Measurements from ENCODE around the gene EFCAB6.
"Not testable (repeated sequence)": the region's sequence is repeated elsewhere in the genome, so short reads cannot be mapped to it uniquely, and the experiment has no call there.

The EFCAB6 gene

DNA sequence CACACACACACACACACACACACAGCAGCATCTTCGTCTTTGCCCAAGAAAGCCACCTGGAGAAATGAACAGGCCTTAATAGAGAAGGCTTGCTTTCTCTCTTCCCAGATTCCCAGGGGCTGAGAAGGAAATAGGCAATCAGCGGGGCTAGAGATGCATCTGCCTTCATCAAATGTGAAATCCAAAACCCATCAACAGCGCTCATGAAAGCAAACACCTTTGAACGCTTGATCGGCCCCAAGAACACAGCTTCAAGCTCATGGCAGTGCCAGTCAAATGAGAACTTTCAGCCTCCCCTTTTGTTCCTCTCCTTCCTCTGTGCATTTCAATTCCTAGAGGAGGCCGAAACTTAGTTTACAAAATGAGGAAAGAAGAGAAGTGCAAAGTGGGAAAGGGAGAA, 122.7 kb downstream of the EFCAB6 start:
- no peak for DNase-seq

DNA sequence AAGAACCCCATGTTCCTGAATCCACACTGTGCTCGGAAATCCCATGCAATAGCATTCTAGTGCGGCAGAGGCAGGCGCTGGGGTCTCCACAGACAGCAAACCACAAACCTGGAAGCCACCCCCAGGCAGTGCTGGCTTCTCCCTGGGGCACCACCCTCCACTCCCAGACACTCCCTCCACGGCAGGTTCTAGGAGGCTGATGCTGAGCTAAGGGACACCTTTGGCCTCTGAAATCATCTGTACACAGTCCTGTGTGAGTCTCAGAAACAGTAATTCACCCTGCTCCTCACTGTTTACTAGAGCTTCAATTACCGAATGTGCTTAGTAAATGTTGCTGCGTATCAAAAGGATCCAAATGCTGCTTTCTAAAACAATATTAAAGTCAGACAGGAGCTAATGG, 129.3 kb downstream of the EFCAB6 start:
- no peak for DNase-seq

DNA sequence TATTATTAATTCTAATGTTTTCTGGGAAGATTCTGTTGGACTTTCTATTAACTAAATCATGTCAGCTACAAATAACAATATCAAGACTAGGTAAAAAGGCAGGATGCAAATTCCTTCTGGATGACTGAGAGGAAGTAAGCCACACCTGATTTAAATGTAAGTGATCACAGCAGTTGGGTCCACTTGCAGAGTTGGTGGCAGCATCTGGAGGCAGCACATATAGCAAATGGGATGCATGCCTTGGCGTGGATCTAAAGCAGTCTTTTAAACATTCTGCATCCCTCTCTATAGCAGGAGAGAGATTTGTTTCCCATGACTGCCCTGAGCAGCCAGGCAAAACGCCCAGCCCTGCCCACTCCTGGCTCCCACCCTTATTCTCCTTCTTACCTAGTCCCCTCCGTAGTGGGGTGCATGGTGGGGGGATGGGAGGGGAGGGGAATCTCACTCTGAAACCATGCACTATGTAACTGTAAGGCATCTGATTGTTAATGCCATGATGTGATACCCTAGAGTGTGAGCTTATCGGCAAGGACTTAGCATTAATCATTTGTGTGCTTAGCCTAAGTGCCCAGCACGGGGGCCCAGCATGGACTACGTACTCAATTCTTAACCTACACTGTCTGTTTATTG, 130.3 kb downstream of the EFCAB6 start:
- DNase-seq = no peak

DNA sequence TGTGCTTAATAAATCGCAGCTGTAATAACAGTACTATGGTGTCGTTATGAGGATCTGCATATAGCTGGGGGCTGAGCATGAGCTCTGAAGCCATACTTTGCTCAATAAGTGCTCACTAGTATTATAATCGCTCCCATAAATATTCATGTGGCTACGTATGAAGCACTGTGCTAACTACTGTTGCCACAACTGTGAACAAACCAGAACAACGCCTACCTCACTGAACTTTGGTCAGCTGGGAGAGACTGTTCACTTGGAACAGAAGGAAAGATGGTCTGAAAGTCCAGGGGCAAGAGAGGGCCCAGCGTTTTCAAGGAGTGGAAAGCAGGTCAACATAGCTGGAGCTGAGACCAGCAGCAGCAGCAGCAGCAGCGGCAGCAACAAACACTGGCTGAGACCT, 141.6 kb downstream of the EFCAB6 start:
- no peak for DNase-seq

DNA sequence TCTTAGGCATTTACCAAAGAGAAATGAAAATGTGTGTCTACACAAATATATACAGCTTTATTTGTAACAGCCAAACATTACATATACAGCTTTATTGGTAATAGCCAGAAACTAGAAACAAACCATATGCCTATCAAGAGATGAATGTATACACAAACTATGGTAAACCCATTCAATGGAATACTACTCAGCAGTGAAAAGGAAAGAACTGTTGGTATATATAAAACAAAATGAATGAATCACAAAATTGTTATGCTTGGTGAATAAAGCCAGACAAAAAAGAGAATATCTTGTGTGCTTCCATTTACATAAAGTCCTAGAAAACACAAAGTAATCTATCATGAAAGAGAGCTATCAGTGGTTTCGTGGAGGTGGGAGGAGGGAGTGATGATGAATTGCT, 142.9 kb downstream of the EFCAB6 start:
- DNase-seq = no peak

DNA sequence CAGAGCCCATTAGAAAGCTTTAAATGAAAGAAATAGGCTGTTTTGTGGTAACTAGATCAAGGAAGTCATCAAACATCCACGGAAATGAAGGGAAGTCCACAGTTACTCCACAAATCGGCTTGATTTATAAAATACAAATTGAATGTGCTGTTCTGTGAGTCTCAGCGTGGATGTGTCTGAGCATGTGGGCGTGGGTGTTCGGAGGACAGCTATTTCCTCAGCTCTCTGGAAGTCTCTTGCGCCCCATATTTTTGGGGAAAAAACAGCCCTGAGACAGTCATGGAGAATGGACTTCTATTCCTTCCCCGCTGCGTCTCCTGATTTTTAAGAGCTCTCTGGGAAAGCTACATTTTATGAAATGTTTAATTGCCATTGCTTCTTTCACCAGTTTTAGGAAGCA, 144.4 kb downstream of the EFCAB6 start:
- DNase-seq = no peak

DNA sequence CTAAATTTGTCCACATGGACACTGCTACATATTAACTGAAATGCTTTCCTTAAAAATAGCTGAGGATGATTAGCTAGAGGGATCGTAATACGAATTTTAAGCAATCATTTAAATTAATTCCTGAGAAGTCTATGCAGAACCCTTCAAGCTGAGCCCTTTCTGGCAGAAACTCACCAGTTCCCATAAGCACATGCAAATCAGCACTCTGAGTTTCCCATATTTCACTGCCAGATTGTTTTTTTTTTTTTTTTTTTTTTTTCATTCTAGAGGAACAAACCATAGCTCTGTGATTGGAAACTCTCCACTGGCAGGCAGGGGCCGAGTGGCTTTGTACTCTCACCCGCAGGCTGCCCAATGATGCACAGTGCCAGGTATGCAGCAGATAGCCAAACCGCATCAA, 145.6 kb downstream of the EFCAB6 start:
- DNase-seq = peak; percentile 50

DNA sequence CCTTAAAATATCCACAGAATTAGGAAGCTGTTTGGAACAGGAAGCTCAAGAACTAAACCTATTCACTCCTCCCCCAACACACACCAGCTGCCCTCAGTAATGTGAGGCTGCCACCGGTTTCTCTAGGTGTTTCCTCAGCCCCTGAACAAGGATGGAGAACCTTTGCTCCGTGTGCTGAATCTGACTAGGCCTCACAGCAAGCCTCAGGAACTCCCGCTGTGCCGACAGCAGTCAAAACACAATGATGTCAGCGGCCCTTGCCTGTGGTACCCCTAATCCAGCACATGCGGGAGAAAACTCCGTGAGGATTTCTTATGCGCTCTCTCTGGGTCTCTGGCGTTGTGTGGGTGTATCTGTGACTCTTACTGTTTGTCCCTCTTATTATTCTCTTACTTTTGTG, 153.3 kb downstream of the EFCAB6 start:
- no peak for DNase-seq

DNA sequence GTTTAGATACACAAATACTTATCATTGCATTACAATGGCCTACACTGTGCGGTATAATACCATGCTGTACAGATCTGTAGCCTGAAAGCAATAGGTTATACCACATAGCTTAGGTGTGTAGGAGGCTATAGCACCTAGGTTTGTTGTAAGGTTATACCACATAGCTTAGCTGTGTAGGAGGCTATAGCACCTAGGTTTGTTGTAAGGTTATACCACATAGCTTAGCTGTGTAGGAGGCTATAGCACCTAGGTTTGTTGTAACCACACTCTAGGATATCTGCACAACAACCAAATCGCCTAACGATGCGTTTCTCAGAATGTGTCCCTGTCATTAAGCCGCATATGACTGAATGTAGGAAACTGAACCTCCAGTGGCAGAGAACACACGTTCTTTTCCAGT, 155.5 kb downstream of the EFCAB6 start:
- not testable (repeated sequence) for DNase-seq

DNA sequence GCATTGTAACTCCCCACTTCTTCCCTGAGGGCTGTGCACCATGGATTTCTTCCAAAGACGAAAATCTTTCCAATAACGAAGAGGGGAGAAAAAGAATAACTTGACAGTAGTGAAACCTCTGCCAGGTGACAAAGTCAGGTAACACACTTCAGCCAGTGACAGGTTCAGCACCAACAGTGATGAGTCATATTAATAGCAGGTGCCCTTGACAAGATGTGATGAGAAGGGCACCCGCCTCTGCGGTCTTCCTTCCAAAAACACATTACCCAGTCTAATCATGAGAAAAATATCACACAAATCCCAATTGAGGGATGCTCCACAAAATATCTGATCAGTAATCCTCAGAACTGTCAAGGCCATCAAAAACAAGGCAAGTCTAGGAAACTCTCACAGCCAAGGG, 157.8 kb downstream of the EFCAB6 start:
- no peak for DNase-seq

DNA sequence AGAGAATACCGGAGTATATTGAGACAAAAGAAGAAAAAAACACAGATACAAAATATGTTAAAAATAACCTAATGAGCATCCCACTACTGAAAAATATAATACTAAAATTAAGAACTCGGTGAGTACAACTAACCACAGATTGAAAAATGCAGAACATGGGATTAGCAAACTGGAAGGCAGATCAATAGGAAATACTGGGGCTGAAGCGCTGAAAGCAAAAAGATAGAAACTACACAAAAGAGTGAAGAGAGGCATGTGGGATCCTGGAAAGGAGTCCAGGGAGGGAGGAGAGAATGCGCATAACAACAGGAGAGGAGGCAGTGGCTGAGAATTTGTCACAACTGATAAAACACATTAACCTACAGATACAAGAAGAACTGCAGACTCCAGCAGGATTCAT, 159.3 kb downstream of the EFCAB6 start:
- DNase-seq = no peak

DNA sequence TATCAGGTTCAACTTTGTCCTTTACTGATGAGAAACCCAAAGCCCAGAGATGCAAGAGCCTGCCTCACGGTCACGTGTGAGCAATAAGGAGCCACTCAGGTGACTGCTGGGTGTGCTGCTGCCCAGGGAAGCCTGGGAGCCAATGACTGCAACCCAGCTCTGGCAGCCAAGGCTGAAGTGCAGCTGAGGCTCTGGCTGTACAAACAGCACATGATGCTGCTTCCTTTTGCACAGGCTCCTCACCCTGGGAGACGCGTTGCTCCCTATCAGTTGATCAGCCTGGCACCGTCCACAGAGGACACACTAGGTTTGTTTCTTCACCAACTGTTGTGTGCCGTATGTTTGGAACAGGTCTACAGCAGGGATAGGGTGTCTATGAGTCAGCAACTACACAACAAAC, 168.7 kb downstream of the EFCAB6 start:
- no peak for DNase-seq

DNA sequence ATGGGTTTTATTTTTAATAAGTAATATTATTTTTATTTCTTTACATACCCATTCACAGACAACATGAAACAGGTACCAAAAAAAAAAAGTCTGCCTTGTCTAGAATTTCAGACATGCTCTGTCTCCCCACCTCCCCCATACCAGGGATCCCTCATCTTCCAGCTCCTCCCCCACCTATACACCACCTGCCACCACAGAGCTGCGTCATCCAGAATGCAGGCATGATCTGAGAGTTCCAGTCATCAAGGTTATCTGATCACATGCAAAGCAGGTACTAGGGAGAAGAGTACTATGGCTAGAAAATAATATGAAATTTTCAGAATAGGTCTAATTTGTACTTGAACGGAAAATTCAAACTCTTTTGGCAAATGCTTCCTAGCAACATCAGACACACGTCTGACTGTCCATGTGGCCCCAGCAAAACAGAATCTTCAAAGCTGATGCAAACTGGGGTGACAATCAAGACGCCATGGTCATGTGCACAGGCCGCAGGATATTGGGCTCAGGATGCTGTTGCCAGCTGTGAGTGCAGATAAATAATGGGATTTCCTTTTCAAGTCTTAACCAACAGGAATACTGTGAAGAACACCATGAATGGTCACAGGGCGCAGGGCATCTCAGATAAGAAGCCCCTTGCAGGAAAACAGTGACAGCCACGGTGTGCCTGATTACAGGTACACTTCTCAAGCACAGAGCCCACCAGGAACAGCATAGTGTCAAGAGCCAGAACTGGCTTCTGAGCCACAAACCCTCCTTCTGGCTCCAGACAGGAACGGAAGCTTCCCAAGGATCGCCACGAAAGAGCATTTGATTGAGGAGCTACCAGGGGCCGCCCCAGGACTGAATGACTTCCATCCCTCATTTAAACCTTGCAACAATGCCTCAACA, 169.5 kb downstream of the EFCAB6 start:
- DNase-seq = no peak

DNA sequence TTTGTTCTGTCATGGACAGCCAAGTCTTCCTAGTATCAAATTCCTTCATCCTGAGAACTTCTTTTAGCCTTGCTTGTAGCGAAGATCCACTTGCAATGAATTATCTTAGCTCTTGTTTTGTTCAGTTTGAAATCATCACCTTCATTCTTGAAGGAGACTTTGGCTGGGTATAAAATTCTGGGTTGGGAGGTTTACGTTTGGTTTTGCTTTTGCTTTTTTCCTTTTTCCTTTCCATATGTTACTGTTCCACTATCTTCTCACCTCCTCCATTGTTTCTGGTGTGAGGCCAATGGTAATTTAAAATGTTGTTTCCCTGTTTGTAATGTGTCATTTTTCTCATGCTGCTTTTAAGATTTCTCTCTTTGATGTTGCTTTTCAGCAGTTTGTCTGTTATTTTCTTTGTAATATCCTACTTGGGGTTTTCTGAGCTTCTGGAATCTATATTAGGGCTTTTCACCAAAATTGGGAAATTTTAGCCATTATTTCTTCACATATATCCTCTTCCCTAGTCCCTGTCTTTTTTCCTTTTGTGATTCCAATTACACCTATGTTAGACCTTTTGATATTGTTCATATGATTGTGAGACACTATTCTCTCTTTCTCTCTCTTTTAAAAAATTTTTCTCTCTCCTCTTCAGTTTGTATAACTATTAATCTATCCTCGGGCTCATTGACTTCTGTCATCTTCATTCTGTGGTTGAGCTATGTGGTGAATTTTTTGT, 172.7 kb downstream of the EFCAB6 start:
- no peak for DNase-seq

DNA sequence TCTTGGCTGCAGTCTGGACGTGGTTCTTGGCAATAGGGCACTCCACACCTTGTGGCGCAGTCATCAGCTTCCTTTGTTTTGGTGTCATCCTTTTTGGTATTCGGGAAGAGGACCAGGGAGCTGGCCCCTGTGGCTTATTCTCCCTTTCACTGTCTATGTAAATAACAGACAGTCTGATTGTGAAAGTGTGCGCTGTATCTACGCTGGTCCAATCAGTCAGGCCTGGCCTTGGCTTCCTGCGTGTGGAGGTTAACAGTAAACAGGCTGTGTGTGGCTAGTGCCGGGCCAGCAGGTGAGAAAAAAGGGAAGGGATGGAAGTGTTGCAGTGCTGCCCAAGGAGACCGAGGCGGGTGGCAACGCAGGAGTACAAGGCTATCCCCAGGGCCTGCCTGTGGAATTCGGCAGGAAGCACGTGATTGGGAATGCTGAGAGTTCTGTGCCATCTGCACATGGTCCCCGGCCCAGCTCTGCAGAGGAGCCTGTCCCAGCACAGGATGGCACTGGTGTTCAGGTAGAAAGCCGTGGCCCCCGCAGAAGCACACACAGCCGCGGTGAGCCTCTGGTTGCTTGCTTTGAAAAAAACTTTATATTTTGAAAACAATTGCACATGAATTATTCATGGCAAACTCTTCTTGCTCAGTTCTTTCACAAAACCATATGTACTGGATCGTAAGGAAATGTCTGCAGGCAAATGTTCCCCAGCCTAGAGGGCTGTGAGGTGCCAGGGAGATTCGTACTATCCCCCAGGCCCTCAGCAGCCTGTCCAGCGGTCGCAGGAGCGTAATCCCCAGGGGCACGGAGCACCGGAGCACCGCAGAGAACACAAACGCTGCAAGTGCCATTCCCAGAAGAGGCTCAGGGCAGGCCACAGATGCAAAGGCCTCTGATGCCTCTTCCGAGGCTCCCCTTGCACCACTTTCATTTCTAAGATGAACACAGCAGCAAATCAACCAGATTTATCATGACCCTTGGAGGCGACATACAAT, 174.5 kb downstream of the EFCAB6 start:
- no peak for DNase-seq

DNA sequence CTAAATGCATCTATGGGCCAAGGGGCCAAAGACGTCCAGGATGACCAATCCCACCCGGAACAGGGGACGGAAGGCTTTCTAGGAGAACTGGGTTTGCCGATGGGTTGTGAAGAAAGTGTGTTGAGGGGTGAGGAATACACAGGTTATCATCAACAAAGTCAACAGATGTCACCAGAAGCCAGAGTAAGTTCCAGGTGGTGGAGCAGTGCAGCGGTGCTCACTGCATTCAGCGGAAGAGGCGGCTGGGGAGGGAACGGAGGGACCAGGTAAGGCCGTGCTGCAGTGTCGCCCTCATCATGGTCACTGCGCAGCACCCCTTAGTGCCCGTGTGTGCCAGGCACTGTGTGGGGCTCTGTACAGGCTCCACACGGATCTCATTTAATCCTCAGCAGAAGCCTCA, 176.0 kb downstream of the EFCAB6 start:
- no peak for DNase-seq

DNA sequence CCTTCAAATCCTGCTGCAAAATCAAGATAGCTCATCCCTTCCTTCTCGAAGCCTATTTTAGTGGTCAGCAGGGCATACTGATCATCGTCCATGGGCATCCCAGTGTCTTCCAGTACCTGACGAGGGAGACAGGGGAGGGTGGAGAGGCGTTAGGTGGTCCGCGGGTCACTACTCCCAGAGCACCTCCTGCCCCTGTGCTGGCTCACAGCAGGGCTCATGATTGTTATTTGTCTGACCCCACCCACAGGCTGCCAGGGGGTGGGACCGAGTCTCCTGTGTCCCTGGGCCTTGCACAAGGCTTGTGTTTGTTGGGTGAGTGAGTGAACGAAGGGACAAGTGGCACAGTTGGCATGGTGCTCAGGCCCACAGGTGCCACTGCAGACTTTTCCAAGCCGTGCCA, 177.0 kb downstream of the EFCAB6 start:
- no peak for DNase-seq

DNA sequence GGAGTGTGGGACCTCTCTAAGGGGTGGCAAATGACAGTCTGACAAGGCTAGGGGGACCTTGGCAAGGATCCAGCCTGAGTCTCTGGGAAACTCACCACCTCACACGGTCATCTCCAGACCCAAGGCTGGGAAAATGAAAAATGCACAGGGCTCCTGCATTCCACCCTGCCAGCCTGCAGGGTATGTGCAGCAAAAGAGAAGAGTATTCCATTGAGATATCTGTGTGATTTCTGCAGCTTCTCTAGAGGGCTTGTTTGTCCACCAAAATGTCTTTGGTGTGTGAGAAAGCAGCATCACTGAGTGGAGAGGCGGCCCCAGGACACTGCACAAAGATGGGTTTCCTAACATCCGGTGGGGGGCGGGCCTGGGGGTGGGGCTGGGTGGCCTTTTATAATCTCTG, 177.8 kb downstream of the EFCAB6 start:
- no peak for DNase-seq

DNA sequence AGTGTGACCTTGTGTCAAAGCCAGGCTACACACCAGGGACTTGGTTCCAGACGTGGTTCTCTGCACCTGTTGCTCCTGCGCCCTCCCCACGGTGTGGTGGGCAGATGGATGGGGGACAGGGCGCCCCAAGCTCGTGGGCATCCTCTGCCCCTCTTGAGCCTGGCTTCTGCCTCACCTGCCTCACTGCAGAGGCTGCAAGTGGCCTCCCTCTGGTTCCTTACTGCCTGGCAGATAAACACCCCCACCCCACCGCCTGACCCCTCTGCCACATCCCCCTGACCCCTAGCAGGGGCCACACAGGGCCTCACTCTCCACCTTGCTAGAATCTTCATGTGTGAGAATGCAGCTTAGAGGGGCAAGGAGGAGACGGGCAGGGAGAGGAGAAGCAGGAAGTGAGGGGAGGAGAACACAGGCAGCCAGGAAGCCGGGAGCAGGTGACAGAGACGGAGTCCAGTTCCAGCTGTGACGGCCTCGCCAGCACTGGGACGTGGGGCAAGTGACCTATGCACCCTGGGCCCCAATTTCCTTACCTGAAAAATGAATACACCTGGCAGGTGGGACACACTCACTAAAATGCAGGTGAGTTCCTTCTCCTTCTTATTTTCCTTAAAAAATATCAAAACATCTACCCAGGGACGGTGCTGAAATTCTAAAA, 178.3 kb downstream of the EFCAB6 start:
- no peak for DNase-seq

DNA sequence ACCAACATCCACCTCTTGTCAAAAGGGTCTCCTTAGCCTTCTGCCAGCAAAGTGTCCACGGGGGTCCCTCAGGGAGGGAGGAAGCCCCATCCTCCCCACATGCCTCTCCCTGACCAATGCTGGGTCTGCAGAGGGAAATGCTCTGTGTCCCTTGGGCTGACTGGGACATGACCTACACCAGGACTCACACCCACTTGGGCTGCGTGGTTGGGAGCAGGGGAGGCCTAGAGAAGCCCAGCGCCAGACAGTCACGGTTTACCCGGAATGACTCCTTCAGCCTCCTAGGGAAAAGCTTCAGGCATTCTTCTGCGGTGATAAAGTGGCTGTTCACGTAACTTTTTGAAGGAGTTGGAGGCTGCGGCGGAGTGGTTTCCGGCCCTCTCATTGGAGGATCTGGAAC, 180.3 kb downstream of the EFCAB6 start:
- no peak for DNase-seq

DNA sequence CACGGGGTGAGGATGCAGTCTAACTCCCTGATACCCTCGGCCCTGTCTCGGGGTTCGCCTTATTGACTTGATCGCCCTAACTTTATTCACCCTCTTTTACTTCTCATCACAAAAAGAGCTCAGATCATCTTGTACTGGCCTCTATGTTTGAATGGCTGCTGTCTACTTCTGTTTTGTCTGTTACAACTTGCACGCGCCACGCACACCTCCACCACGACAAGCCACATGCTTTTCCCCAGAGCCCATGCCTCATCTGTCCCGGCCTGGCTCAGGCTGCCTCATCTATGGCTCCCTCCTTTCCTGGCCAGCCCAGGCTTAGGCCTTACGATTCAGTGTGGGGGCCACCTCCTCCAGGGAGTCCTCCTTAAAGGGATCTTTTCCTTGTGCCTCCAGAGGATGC, 180.9 kb downstream of the EFCAB6 start:
- no peak for DNase-seq

DNA sequence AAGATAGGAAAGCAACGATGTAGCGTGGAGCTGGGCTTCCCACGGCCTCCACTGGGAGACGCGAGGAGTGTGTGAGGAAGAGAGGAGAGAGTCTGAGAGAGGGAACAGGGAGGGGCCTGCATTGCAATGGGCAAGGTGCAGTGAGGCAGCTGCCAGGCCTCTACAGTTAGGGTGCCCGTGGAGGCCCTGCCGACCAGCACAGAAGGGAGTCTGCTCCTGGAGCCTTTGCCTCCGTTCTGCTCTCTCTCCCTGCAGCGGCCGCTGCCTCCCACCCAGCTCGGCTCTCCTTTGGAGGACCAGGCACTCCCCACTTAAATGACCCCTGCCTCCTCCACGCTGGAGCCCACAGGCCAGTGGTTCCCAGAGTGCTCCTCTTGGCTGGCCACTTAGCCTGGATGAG, 181.7 kb downstream of the EFCAB6 start:
- DNase-seq = no peak

Data from NCI-H1048 (cell line).